GM18858 (cell line): Measurements from ENCODE around the gene ANGPTL4.

ENCODE experiments used
- ATAC-seq: cut with Tn5 transposase; IDR thresholded peaks from one replicate; pipeline ENCODE4 v1.9.1; 2021; ENCODE audit not compliant: unreplicated experiment

The ANGPTL4 gene

DNA sequence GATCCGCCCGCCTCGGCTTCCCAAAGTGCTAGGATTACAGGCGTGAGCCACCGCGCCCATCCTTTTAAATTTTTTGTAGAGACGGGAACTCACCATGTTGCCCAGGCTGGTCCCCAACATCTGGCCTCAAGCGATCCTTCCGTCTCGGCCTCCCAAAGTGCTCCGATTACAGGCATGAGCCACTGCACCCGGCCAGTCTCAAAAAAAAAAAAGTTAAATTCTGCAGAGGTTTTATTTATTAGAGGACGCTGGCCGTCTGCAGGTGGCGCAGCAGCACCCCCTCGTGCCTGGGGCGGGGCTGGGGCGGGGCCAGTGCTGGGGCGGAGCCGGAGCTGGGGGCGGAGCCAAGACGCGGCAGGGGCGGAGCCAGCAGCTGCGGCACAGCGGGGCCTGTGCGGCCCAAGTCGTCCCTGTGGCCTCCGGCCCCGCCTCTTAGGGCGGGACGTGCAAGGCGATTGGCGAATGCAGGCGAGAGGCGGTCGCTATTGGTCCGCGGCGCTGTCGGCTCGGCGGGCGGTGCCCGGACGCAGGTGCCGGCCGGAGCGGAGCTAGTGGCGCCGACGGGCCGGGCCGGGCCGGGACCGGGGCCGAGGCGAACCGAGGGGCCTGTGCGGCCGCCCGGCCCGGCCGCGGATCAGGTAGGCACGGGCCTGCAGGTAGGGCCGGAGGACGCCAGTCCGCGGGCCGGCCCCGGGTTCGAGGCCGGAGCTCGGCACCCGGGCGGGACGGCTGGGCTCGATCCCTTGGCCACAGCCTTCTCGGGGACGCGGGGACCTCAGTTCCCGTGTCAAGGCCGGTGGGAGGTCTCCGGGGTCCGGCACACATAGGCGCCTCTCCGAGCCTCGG lies 49.1 kb downstream of the ANGPTL4 start, which contains the start of gene MARCHF2:
Gene MARCHF2 (plus strand): TSS at position 523 of the 846 bp plus-strand sequence. CDS start 8,536 bp downstream, outside the sequence.
- ATAC-seq: peak; percentile 91

DNA sequence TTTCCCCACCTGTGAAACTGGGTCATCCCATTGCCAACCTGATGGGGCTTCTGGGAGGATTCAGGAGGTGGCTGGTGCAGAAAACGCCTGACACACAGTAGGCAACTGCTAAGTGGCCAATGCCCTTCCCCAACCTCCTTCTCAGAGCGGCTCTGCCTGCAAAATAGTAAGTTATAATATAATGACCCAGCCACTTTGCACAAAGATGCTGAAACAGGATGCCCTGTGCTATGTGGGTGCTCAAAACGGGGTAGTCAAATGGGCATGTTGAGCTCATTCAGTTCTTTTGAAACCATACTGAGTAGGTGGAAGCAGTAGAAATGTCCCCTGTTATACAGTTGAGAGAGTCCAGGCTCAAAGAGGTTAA lies 49.7 kb downstream of the ANGPTL4 start:
- no peak for ATAC-seq

DNA sequence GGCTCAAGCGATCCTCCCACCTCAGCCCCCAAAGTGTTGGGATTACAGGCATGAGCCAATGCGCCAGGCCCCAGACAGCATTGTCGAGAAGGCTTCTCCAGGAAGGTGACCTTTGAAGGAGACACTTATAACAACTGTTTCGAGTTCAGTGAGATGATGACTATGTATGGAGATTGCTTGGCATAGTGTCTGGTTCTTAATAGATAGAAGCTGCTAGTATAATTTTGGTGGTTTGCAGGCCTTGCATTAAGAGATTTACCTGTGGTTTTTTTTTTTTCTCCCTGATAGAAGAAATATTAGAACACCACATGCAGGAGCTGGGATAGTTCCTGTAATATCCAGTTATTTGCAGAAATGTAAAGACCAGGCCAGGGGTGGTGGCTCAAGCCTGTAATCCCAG lies 52.8 kb downstream of the ANGPTL4 start:
- no peak for ATAC-seq

DNA sequence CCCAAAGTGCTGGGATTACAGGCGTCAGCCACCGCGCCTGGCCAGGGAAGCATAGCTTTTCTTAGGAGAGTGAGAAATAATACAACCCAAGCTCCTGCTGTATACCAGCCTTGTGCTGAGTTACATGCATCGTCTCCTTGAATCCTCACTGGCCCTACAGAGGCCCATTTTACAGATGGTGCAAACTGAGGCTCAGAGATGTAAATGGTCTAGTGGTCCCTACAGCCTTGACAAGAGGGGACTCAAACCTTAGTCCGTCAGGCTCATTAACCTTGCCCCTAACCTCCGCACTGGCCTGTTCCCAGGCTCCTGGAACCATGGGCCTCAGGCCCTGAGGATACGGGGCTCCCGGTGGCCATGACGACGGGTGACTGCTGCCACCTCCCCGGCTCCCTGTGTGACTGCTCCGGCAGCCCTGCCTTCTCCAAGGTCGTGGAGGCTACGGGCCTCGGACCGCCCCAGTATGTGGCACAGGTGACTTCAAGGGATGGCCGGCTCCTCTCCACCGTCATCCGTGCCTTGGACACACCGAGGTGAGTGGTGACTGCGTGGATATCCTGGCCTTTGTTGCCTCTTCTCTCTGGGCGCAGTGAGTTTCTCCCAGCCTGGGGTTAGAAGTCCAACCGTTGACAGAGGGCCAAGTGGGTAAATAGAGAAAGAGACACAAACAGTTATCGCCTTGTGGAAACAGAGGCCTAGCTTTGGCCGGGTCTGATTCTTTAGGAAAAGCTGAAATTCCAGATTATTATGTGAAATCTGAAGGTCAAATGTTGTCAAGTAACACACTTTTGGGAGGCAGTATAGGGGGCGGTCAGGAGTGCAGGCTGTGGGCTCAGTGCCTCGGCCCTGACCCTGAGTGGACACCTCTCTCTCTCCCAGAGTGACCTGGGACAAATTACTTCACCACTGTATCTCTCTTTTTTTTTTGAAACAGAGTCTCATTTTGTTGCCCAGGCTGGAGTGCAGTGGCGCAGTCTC lies 57.8 kb downstream of the ANGPTL4 start:
- no peak for ATAC-seq

DNA sequence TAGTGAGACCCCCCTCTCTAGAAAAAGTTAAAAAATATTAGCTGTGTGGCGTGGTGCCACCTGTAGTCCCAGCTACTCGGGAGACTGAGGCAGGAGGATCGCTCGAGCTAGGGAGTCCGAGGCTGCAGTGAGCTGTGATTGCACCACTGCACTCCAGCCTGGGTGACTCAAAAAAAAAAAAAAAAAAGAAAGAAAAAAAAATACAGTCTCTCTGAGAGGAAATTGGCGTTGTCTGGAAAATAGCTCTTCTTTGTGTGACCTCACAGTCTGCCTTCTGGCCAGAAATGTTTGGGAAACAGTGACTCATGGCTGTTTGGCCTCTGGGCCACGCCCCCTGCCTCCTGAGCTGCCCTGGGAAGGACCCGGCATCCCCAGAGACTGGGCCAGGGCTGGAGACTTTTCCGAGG lies 59.9 kb downstream of the ANGPTL4 start:
- no peak for ATAC-seq
